ENCODE results near the gene LMOD1.
A peak's percentile ranks its signal among the peaks of the same experiment; 100 is the strongest.

Gene LMOD1

GRCh38 chr1:201982082-201982622, 35.8 kb upstream of the LMOD1 start:
- DNase-seq = no peak
- H3K4ac ChIP-seq (ENCODE audit: low read depth, low read length) = no peak overlapping the region
- H3K9me3 ChIP-seq (ENCODE audit: insufficient read depth, low read depth, low read length) = no peaks in the 10 kb centered on the region
- H2BK12ac ChIP-seq (ENCODE audit: low read length) = no peak overlapping the region
- no peaks in the 10 kb centered on the region for H3K36me3 ChIP-seq (ENCODE audit: control insufficient read depth in 1 of 2, insufficient read depth in 2 of 2, low read length in 2 of 2)
- no peak overlapping the region for H3K27ac ChIP-seq (ENCODE audit: low read depth, low read length)
- no peak overlapping the region for H2AK5ac ChIP-seq (ENCODE audit: low read length)
- no CpG with 5 or more reads among the region's 31 CpGs for WGBS (ENCODE audit: extremely low coverage, insufficient coverage, insufficient read length)
- H4K12ac ChIP-seq (ENCODE audit: low read depth, low read length) = no peak overlapping the region
- no peaks in the 10 kb centered on the region for H3K27me3 ChIP-seq (ENCODE audit: insufficient read depth, low read length)
- no peak overlapping the region for H2BK120ac ChIP-seq (ENCODE audit: insufficient read depth, low read length, poor library complexity)
- H2AFZ ChIP-seq (ENCODE audit: insufficient read depth, low read length, poor library complexity) = no peak overlapping the region
- peaks cover 6% of the 10 kb centered on the region for H3K79me1 ChIP-seq (ENCODE audit: low read length)
- no peak overlapping the region for H3K23ac ChIP-seq (ENCODE audit: low read length)
- peak overlapping the region; percentile 49 for H3K4me2 ChIP-seq (ENCODE audit: low read length)
- H3K9ac ChIP-seq (ENCODE audit: low read length) = no peak overlapping the region
- no peak overlapping the region for H2BK5ac ChIP-seq (ENCODE audit: low read depth, low read length, poor library complexity)
- H4K91ac ChIP-seq (ENCODE audit: low read depth, low read length) = no peak overlapping the region
- peak overlapping the region; percentile 1 for H4K8ac ChIP-seq (ENCODE audit: low read depth, low read length)
- H3K4me1 ChIP-seq (ENCODE audit: control insufficient read depth in 1 of 2, insufficient read depth in 2 of 2, low read length in 2 of 2) = peaks cover 2 to 4% of the 10 kb centered on the region in 2 experiments
- H3K79me2 ChIP-seq (ENCODE audit: control insufficient read depth, insufficient read depth, low read length, poor library complexity) = peaks cover 11% of the 10 kb centered on the region
- H3K18ac ChIP-seq (ENCODE audit: low read length) = no peak overlapping the region
- peak overlapping the region; percentile 94 for H3K4me3 ChIP-seq (ENCODE audit: low read depth, low read length)
- no peak overlapping the region for H3K14ac ChIP-seq (ENCODE audit: low read length)

DNA sequence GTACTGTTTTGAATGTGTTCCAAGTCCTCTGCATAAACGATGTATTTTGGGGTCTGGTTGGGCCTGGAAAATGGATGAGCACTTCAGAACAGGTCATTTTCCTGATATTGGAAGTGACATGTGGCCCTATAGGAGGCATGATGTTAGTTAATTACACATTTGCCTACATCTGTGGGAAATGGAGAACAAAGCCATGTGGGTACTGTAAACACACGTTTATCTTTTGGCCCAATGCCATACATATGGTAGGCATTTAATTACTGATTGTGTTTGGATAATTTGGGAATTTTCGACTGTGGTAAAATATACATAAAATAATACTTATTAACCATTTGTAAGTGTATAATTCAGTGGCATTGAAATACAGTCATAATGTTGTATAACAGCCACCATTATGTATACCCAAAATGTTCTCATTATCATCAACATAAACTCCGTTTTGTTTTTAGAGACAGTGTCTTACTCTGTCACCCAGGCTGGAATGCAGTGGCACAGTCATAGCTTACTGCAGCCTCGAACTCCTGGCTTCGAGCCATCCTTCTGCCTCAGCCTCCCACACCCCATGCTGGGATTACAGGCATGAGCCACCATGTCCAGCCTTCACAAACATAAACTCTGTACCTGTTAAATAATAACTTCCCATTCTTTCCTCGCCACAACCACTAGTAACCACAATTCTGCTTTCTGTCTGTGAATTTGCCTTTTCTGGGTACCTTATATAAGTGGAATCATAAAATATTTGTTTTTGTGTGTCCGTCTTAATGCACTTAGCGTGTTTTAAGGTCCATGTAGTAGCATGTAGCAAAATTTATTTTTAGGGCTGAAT, 24.2 kb upstream of the LMOD1 start:
- Histone ChIP-seq H3K14ac (ENCODE audit: low read length) (no peak overlapping the region), H4K91ac (ENCODE audit: low read depth, low read length) (no peak overlapping the region), H2BK5ac (ENCODE audit: low read depth, low read length, poor library complexity) (no peak overlapping the region), H3K4ac (ENCODE audit: low read depth, low read length) (no peak overlapping the region), H3K9ac (ENCODE audit: low read length) (no peak overlapping the region), H3K36me3 (ENCODE audit: control insufficient read depth in 1 of 2, insufficient read depth in 2 of 2, low read length in 2 of 2) (peaks cover 18 to 25% of the 10 kb centered on the region in 2 experiments), H4K12ac (ENCODE audit: low read depth, low read length) (no peak overlapping the region), H3K9me3 (ENCODE audit: insufficient read depth, low read depth, low read length) (no peaks in the 10 kb centered on the region), H2BK12ac (ENCODE audit: low read length) (no peak overlapping the region), H3K4me2 (ENCODE audit: low read length) (no peak overlapping the region), H3K79me1 (ENCODE audit: low read length) (no peaks in the 10 kb centered on the region), H2AFZ (ENCODE audit: insufficient read depth, low read length, poor library complexity) (no peak overlapping the region), H3K27me3 (ENCODE audit: insufficient read depth, low read length) (no peaks in the 10 kb centered on the region), H3K4me3 (ENCODE audit: low read depth, low read length) (no peak overlapping the region), H3K23ac (ENCODE audit: low read length) (no peak overlapping the region), H3K27ac (ENCODE audit: low read depth, low read length) (no peak overlapping the region), H2BK120ac (ENCODE audit: insufficient read depth, low read length, poor library complexity) (no peak overlapping the region), H3K4me1 (ENCODE audit: control insufficient read depth in 1 of 2, insufficient read depth in 2 of 2, low read length in 2 of 2) (no peaks in the 10 kb centered on the region), H4K8ac (ENCODE audit: low read depth, low read length) (no peak overlapping the region), H3K18ac (ENCODE audit: low read length) (no peak overlapping the region), H2AK5ac (ENCODE audit: low read length) (no peak overlapping the region), H3K79me2 (ENCODE audit: control insufficient read depth, insufficient read depth, low read length, poor library complexity) (no peaks in the 10 kb centered on the region)
- no peak for DNase-seq
- WGBS (ENCODE audit: extremely low coverage, insufficient coverage, insufficient read length) = no CpG with 5 or more reads among the region's 9 CpGs

DNA sequence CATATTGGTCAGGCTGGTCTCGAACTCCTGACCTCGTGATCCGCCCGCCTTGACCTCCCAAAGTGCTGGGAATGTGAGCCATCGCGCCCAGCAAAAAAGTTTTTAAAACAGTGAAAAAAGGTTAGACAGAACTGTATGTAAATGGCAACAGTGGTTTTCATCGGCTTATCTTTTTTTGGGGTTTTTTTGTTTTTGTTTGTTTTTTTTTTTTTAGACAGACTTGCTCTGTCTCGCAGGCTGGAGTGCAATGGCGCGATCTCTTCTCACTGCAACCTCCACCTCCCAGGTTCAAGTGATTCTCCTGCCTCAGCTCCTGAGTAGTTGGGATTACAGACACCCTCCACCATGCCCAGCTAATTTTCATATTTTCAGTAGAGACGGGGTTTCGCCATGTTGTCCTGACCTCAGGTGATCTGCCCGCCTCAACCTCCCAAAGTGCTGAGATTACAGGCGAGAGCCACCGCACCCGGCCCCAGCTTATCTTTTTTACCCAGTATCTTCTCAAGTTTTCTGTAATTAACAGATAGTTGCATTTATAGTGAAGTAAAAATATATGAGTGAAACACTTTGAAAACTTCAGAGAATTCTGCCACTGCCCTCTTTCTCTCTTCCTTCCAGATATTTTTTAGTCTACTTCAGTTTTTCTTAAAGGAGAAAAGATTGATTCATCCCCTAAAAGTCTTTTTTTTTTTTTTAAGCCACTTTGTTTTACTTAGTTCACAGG, 22.0 kb upstream of the LMOD1 start:
- no peaks in the 10 kb centered on the region for H3K27me3 ChIP-seq (ENCODE audit: insufficient read depth, low read length)
- H3K9me3 ChIP-seq (ENCODE audit: insufficient read depth, low read depth, low read length) = no peaks in the 10 kb centered on the region
- H3K14ac ChIP-seq (ENCODE audit: low read length) = no peak overlapping the region
- no peak overlapping the region for H2BK5ac ChIP-seq (ENCODE audit: low read depth, low read length, poor library complexity)
- DNase-seq = no peak
- H2AFZ ChIP-seq (ENCODE audit: insufficient read depth, low read length, poor library complexity) = no peak overlapping the region
- no peak overlapping the region for H4K91ac ChIP-seq (ENCODE audit: low read depth, low read length)
- no CpG with 5 or more reads among the region's 16 CpGs for WGBS (ENCODE audit: extremely low coverage, insufficient coverage, insufficient read length)
- H3K9ac ChIP-seq (ENCODE audit: low read length) = no peak overlapping the region
- no peak overlapping the region for H4K12ac ChIP-seq (ENCODE audit: low read depth, low read length)
- H2BK12ac ChIP-seq (ENCODE audit: low read length) = no peak overlapping the region
- no peak overlapping the region for H2AK5ac ChIP-seq (ENCODE audit: low read length)
- no peak overlapping the region for H3K23ac ChIP-seq (ENCODE audit: low read length)
- H3K79me2 ChIP-seq (ENCODE audit: control insufficient read depth, insufficient read depth, low read length, poor library complexity) = no peaks in the 10 kb centered on the region
- no peak overlapping the region for H3K4ac ChIP-seq (ENCODE audit: low read depth, low read length)
- no peak overlapping the region for H3K4me3 ChIP-seq (ENCODE audit: low read depth, low read length)
- no peak overlapping the region for H4K8ac ChIP-seq (ENCODE audit: low read depth, low read length)
- H3K27ac ChIP-seq (ENCODE audit: low read depth, low read length) = no peak overlapping the region
- H3K79me1 ChIP-seq (ENCODE audit: low read length) = no peaks in the 10 kb centered on the region
- no peaks in the 10 kb centered on the region for H3K4me1 ChIP-seq (ENCODE audit: control insufficient read depth in 1 of 2, insufficient read depth in 2 of 2, low read length in 2 of 2)
- H3K4me2 ChIP-seq (ENCODE audit: low read length) = no peak overlapping the region
- no peak overlapping the region for H2BK120ac ChIP-seq (ENCODE audit: insufficient read depth, low read length, poor library complexity)
- H3K36me3 ChIP-seq (ENCODE audit: control insufficient read depth in 1 of 2, insufficient read depth in 2 of 2, low read length in 2 of 2) = peaks cover 20 to 37% of the 10 kb centered on the region in 2 experiments
- no peak overlapping the region for H3K18ac ChIP-seq (ENCODE audit: low read length)

GRCh38 chr1:201966171-201966570, 19.8 kb upstream of the LMOD1 start:
- Histone ChIP-seq H2BK120ac (ENCODE audit: insufficient read depth, low read length, poor library complexity) (no peak overlapping the region), H3K23ac (ENCODE audit: low read length) (no peak overlapping the region), H2AK5ac (ENCODE audit: low read length) (no peak overlapping the region), H3K79me1 (ENCODE audit: low read length) (no peaks in the 10 kb centered on the region), H3K27me3 (ENCODE audit: insufficient read depth, low read length) (no peaks in the 10 kb centered on the region), H3K4me1 (ENCODE audit: control insufficient read depth in 1 of 2, insufficient read depth in 2 of 2, low read length in 2 of 2) (no peaks in the 10 kb centered on the region), H2BK5ac (ENCODE audit: low read depth, low read length, poor library complexity) (no peak overlapping the region), H4K8ac (ENCODE audit: low read depth, low read length) (no peak overlapping the region), H3K4ac (ENCODE audit: low read depth, low read length) (no peak overlapping the region), H3K27ac (ENCODE audit: low read depth, low read length) (no peak overlapping the region), H2BK12ac (ENCODE audit: low read length) (no peak overlapping the region), H3K9me3 (ENCODE audit: insufficient read depth, low read depth, low read length) (no peaks in the 10 kb centered on the region), H4K91ac (ENCODE audit: low read depth, low read length) (no peak overlapping the region), H3K14ac (ENCODE audit: low read length) (no peak overlapping the region), H3K4me2 (ENCODE audit: low read length) (no peak overlapping the region), H4K12ac (ENCODE audit: low read depth, low read length) (no peak overlapping the region), H3K18ac (ENCODE audit: low read length) (no peak overlapping the region), H2AFZ (ENCODE audit: insufficient read depth, low read length, poor library complexity) (no peak overlapping the region), H3K9ac (ENCODE audit: low read length) (no peak overlapping the region), H3K79me2 (ENCODE audit: control insufficient read depth, insufficient read depth, low read length, poor library complexity) (peaks cover 2% of the 10 kb centered on the region), H3K36me3 (ENCODE audit: control insufficient read depth in 1 of 2, insufficient read depth in 2 of 2, low read length in 2 of 2) (peaks cover 31 to 51% of the 10 kb centered on the region in 2 experiments), H3K4me3 (ENCODE audit: low read depth, low read length) (no peak overlapping the region)
- WGBS (ENCODE audit: extremely low coverage, insufficient coverage, insufficient read length) = no CpG with 5 or more reads among the region's 5 CpGs
- no peak for DNase-seq
